Ramos (cell line): ENCODE results near the gene PIP5K1A.
"Not testable (repeated sequence)": the region's sequence is repeated elsewhere in the genome, so short reads cannot be mapped to it uniquely, and the experiment has no call there.

Experiments
- in situ Hi-C: fragments of 300-500 bp; cut with MboI; formaldehyde crosslinking; loops from one replicate; pipeline ENCODE4 v1.14.3; 2022; ENCODE audit warnings: low sequenced_read_pairs; ENCODE audit not compliant: unreplicated experiment

Gene PIP5K1A

DNA sequence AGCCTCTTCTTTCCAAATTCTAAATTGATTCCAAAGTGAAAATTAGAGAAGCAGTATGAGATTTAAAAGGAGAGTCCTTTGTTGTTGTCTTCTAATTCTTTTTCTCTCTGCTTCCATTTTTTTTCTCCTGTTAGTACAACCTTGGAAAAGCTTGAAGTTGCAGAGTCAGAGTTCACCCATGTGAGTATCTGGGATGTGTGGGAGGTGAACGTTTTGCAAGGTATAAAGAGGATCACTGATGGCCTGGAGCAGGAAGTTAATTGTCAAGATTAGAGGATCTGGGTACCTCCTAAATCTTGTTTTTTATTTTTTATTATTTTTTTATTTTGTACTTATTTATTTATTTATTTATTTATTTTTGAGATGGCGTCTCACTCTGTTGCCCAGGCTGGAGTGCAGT, 48.4 kb downstream of the PIP5K1A start:
- in situ Hi-C loops = no loop called here

DNA sequence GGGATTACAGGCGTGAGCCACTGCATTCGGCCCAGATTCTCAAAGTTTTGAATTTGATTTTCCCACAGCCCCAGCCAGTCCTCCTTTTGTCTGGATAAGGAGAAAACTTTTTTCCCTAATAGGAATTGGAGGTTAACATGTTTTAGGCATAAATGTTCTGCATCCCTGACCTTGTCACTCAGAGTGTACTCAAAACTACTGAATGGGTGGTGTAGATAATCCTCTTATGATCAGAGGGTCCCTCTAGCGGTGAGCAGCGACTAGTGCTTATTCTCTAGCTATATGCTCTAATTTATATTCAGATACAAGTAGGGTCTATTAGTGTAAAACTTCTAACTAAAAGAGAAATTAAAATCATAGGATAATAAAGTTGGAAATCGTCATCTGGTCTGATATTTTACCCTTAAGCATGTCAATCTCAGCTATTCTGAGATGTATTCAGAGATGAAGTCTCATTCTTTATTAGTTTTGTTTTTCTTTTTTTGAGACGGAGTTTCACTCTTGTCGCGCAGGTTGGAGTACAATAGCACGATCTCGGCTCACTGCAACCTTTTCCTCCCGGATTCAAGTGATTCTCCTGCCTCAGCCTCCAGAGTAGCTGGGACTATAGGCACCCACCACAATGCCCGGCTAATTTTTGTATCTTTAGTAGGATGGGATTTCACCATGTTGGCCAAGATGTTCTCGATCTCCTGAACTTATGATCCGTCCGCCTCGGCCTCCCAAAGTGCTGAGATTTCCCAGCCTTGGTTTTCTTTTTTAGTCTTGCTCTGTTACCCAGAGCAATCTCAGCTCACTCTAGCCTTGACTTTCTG, 53.5 kb downstream of the PIP5K1A start:
- in situ Hi-C loops = no loop called here

DNA sequence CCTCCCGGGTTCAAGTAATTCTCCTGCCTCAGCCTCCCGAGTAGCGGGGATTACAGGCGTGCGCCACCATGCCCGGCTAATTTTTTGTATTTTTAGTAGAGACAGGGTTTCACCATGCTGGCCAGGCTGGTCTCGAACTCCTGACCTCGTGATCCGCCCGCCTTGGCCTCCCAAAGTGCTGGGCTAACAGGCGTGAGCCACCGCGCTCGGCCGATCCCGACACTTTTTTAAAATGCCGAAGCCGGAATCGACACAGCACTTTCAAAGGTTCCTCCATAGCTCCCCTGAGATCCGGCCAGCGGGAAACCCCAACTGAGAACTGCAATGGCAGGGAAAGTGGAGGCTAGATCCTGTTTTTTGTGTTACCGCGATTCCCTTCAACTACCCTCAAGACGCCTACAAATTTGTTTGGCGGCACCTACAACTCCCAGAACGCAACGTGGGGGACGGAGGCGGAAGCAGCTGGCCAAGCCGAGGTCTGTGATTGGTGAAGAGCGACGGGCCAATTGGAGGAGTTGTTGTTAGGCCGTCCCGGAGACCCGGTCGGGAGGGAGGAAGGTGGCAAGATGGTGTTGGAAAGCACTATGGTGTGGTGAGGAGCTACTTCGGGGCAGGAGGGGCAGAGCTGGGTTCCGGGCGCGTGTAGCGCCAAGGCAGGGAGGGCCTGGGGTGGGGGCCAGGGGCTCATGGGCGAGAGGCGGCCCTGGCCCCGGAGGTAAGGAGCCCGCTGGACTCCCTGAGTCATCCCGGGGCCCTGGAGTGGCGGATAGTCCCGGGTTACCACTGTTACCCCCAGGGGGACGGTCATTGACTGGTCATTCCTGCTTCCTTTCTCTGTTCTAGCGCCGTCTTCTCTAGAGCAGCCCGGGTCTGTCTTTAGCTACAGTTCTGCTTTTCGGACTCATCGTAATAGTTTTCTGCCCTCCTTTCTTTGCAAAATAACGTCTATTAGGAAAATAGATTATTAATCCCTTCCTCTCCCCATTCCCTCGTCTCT, 56.2 kb downstream of the PIP5K1A start, which contains the start of gene PSMD4:
PSMD4 (plus strand) TSS at position 518 of the 997 bp plus-strand sequence; CDS start at position 567, 49 bp downstream.
- in situ Hi-C loops = no loop called here

DNA sequence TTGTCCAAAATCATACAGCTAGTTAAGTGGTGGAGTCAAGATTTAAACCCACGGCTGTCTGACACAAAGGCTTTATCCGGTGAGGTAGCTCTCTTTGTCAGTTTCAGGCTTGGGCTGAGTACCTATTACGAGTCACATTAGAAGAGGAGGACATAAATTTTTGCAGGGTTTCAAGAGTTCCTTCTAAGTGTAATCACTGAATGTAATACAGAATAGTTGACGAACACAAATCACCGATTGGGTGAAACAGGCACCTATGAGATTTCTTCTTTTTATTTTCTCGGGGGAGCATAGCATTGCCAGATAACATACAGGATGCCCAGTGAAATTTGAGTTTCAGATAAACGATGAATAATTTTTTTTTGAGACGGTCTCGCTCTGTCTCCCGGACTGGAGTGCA, 57.0 kb downstream of the PIP5K1A start:
- in situ Hi-C loops = no loop called here

DNA sequence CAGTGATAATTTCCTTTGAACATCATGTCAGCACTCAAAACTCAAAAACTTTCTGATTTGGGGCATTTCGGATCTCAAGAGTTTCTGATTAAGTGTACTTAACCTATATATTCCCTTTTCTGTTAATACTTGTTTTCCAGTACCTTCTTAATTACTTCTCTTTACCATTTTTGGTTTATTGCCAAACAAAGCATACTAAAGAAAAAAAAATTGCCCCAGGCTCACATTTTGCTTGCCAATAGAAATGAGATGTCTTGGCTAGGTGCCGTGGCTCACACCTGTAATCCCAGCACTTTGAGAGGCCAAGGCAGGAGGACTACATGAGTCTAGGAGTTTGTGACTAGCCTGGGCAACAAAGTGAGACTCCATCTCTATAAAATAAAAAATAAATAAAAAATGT, 61.0 kb downstream of the PIP5K1A start:
- in situ Hi-C loops = no loop called here

DNA sequence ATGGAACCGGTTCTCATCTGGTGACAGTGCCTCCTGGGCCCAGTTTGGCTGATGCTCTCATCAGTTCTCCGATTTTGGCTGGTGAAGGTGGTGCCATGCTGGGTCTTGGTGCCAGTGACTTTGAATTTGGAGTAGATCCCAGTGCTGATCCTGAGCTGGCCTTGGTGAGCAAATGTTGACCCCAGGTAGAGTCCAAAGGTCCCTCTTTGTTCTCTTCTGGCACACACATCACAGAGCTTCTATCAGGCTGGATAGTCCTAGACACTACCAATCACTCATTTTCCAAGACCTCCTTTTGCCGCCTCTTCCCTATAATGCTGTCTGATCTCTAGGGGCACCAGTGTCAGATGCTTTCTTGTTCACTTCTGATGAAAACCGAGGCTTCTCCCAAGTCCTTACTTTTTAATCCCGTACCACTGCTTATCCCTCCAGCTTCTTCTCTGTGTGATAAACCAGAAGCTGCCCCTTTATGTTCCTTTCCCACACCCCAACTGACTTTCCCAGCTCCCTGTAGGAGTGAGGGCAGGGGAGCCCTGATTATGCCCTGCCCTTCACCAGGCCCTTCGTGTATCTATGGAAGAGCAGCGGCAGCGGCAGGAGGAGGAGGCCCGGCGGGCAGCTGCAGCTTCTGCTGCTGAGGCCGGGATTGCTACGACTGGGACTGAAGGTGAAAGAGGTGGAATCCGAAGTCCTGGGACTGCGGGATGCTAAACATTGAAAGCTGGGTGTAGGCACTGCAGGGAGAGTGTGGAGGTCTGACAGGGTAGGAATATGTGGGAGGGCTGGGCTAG, 67.3 kb downstream of the PIP5K1A start:
- in situ Hi-C loops = no loop called here

DNA sequence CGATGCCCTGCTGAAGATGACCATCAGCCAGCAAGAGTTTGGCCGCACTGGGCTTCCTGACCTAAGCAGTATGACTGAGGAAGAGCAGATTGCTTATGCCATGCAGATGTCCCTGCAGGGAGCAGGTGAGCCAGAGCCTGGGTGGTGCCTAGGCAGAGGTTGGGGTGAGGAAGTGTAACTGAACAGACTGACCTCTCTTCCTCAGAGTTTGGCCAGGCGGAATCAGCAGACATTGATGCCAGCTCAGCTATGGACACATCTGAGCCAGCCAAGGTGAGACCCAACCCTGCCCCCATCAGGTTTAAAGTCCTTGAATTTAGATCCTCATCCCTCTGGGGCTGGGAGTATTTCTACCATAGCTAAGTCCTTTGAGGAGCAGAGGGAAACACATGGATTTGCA, 68.0 kb downstream of the PIP5K1A start:
- in situ Hi-C loops = no loop called here

DNA sequence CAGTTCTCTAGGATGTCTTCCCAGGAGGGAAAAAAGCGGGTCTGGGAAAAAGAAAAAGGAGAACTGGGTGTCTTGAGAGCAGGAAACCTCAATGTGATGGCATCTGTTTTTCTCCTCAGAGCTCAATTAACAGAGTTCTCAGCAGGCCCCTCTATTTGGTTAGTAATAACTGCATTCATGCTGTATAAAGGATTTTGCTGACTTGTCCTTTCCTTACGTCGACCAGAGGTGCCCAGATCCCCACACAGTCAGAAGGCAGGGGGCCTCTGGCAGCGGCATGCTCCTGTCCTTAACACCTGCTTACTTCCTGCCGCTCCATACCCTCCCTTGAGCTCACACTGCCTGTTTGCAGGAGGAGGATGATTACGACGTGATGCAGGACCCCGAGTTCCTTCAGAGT, 68.5 kb downstream of the PIP5K1A start:
- in situ Hi-C loops = no loop called here

DNA sequence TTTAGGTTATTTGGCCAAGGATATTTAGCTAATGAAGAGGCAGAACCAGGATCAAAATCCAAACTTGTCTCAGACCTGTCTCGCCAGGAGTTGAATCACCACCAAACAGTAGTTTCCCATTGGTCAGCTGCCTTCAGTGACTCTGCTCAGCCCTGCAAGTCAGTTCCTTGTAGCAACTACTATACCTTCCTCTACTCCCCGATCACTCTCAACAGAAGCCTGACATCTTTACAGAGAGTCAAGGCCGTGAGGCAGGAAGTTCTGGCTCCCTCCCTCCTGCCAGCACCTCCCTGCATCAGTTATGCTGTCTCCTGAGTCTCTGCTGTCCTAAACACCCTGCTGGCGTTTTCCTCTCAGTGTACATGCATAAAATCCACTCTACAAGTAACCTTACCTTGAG, 69.4 kb downstream of the PIP5K1A start:
- in situ Hi-C loops = no loop called here

DNA sequence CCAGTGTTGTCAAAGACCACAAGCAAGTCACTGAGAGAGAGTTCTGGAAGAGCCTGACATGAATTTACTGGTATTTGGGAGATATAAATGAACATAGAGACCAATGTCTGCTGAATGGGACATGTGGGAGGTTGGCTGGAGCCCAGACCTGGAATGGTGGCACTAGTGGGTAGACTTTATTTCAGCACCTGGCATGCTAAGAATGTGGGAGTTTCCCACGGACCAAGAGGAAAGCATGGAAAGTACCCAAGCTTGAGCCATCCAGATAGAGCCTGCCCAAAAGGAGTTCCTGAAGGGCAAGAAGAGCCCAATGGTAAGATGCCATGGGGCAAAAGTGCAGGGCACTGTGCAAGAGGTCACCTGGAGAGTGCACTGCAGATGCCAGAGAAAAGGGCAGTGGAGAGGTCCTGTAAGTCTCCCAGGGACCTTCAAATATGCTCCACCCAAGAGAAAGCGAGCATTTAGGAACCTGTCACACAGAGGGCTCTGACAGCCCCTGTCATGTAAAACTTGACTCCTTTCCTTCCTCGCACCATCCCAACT, 75.6 kb downstream of the PIP5K1A start:
- in situ Hi-C loops = no loop called here

DNA sequence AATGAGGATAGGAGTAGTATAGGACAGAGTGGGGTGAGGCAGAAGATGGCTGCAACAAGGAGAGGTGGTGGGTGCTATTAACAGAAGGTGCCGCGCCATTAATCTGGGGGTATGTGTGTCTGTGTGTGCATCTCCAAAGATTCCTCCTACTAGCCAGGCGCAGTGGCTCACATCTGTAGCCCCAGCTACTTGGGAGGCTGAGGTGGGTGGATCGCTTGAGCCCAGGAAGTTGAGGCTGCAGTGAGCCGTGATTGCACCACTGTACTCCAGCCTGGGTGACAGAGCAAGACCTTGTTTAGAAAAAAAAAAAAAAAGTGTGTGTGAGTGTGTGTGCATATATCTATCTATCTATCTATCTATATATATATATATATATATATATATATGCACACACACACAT, 77.0 kb downstream of the PIP5K1A start:
- in situ Hi-C loops = not testable (repeated sequence)

DNA sequence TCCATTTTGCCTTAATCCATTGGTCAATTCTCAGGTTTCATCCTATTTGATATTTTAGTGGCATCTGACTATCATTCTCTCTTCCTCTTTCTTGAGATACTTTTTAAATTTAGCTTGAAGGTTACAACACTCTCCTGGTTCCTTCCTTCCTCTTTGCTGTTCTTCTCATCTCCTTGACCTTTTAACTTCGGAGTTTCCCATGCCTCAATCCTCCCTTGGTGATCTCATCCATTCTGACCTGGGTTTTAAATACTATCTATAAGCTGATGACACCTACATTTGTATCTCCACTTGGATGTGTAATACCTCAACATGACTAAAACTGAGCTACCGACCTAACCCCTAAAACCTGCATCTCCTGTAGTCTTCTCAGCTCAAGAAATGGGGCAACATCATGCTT, 78.9 kb downstream of the PIP5K1A start:
- in situ Hi-C loops = no loop called here

DNA sequence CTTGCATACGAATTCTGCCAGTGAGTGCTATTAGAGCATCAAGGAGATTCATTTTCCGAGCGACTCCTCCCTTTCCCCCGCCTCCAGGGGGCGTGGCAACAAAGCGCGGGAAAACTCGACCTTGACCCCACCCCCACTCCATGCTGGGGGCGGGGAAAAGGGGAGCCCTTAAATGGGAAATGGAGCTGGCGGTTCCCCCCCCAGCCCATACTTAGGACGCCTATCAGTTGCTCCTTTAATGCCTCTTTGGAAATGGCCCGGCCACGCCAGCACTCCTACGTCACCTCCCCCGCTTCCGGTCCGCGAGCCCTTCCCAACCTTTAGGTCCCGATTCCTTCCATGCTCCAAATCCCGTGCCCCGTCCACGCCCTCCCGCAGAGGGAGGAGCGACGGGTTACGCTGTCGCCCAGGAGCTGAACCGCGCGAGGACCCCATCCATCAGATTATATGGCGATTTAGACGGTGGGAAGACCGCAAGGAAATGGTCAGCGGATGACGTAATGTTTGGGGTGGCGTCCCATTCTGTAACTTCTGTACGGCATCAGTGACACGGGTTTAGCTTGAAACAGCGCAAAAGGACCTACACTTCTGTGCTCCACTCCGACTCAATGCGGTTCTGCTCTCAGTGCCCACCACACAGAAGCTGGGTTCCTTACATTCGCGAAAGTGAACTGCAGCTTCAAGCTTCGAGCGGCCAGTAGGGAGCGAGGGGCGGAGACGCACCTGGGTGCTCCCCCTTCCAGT, 83.0 kb downstream of the PIP5K1A start:
- in situ Hi-C loops = no loop called here

DNA sequence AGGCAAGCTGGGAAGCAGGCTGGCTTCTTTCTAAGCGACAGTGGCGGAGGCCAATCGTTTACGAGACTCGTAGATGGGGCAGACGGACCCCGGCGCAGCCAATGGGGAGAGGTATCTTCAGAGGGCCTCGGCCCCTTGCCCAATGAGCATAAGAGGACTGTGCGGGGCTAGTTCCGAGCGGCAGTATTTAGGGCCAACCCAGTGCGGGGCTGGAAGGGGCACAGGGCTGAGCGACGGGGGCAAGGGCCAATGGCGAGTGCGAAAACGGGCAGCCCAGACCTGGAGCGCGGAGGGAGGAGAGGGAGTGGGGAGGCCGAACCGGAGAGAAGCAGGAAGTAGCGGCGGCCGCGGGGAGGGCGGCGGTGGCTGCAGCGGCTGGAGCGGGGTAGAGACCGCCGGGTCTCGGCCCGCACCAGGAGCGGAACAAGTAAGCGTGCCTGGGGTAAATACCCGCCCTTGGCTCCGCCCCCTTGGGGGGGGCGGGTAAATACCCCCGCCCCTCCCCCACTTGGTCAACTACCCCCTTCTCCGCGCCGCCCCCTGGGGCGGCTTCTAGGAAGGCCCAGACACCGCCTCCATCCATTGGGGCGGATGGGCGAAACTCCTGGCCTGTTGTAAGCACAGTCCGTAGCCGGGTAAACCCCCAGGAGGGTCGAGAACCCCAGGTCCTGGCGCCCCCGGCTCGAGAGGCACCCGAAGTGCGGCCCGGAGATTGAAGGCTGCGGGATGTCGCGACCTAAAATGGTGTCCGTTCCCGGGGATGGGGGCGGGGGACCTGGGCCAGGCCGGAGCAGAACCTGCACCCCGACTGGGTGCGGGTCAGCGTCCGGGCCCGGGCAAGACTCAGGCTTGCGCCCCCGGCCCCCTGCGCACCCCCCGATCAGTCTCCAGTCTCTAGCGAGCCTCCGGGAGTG, 83.9 kb downstream of the PIP5K1A start, which contains the start of gene ZNF687:
ZNF687 (plus strand) TSS at position 331 of the 914 bp plus-strand sequence. CDS start 3,993 bp downstream, outside the sequence.
- in situ Hi-C loops = no loop called here

DNA sequence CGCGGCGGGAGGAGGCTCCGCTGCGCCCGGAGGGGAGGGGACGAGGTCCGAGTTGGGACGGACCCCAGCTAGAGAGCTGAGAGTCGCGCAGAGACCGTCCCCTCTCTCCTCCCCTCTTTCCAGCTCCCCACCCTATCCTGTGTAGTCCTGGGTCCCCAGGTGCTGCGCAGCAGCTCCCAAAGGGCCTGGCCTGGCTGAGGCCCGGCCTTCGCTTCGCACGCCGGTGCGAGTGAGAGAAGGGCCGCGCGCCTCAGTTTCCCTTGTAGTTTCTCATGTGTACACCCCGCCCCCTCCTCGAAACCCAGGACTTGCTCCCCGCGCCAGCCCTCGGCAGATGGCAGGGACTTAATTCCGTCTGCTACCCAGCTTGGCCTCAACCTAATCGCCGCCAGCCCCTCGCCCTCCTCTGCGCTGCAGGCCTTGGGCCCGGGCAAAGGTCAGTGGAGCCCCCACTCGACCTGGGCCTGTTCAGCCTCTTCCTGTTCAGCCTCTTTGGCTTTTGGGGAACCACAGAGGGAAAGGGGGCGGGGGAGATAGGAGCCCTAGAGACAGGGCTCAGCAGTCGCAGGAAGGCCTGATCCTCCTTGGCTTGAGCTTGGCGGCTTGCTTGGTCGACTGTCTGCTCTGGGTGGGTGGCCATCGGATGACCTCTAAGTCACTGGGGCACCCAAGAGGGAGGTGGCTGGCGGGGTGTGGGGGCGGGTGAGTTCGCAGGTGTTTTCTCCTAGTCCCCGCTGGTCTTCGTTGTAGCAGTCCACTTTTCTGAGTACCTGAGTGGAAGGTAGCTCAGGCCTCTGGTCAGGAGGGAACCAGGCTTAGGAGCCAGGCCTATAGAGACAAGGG, 84.8 kb downstream of the PIP5K1A start:
- in situ Hi-C loops = no loop called here

DNA sequence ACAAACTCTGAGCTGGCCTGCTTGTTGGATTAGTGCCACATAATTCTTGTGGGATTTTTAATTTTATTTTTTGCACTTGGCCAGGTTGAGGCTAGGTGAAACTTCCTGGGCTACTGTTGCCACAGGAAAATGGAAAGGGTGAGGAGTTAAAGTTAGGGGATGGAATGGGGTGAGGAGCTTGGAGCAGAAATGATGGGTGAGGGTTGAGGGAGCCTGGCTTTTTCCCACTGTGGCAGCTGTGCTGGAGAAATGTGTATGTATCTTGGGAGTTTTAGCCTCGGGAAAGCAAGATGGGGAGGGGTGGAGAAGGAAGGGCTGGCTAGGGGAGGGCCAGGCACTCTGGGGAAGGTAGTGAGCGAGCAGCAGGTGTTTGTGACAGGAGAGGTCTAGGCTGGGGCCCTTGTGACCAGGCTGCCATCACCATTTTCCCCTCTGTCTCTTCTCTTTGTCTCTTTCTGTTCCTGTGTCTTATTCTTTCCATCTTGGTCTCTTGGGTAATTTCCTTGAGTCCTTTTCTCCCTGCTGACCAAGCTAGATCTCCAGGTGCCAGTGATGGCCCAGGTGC, 85.7 kb downstream of the PIP5K1A start:
- in situ Hi-C loops = no loop called here
